HAP-1 (cell line): ENCODE data around the gene PKD1.

ENCODE experiments used
- DNase-seq, 2 experiments: peaks; one replicate each; pipeline ENCODE4 v3.0.0-alpha.2; 2016 to 2020; ENCODE audit warnings: low spot score in 2 of 2
- H3K27me3 ChIP-seq: fragments of 250-450 bp; sonication (Bioruptor Pico); 2 replicates; pipeline ENCODE4 v1.5.1; 2020; ENCODE audit warnings: low read depth, mild to moderate bottlenecking, moderate library complexity
- H3K36me3 ChIP-seq: fragments of 250-450 bp; sonication (Bioruptor Pico); replicated peaks from 2 replicates; pipeline ENCODE4 v1.5.1; 2020; ENCODE audit warnings: mild to moderate bottlenecking
- H3K4me1 ChIP-seq: fragments of 250-450 bp; sonication (Bioruptor Pico); 2 replicates; pipeline ENCODE4 v1.5.1; 2020; ENCODE audit warnings: mild to moderate bottlenecking
- H3K4me3 ChIP-seq: fragments of 250-450 bp; sonication (Bioruptor Pico); 2 replicates; pipeline ENCODE4 v1.5.1; 2020; ENCODE audit warnings: mild to moderate bottlenecking, moderate library complexity
- H3K9me3 ChIP-seq: fragments of 250-450 bp; sonication (Bioruptor Pico); 2 replicates; pipeline ENCODE4 v1.5.1; 2020; ENCODE audit warnings: mild to moderate bottlenecking, moderate library complexity
- in situ Hi-C: fragments of 300-500 bp; cut with MboI; formaldehyde crosslinking; loops from 3 replicates; pipeline ENCODE4 v1.14.3; 2020; ENCODE audit warnings: low sequenced_read_pairs, inconsistent platforms, mixed read lengths

PKD1 gene

GRCh38 chr16:2074071-2074470 is 61.6 kb downstream of the PKD1 start:
- H3K36me3 ChIP-seq: peaks cover 7% of the 10 kb centered on the region
- H3K9me3 ChIP-seq: no peaks in the 10 kb centered on the region
- no peak for DNase-seq
- no peaks in the 10 kb centered on the region for H3K4me1 ChIP-seq
- no peaks in the 10 kb centered on the region for H3K27me3 ChIP-seq
- no peak overlapping the region for H3K4me3 ChIP-seq
- in situ Hi-C loops: no loop called here

GRCh38 chr16:2072926-2073325 is 62.8 kb downstream of the PKD1 start:
- peaks cover 10% of the 10 kb centered on the region for H3K36me3 ChIP-seq
- in situ Hi-C loops: no loop called here

DNA sequence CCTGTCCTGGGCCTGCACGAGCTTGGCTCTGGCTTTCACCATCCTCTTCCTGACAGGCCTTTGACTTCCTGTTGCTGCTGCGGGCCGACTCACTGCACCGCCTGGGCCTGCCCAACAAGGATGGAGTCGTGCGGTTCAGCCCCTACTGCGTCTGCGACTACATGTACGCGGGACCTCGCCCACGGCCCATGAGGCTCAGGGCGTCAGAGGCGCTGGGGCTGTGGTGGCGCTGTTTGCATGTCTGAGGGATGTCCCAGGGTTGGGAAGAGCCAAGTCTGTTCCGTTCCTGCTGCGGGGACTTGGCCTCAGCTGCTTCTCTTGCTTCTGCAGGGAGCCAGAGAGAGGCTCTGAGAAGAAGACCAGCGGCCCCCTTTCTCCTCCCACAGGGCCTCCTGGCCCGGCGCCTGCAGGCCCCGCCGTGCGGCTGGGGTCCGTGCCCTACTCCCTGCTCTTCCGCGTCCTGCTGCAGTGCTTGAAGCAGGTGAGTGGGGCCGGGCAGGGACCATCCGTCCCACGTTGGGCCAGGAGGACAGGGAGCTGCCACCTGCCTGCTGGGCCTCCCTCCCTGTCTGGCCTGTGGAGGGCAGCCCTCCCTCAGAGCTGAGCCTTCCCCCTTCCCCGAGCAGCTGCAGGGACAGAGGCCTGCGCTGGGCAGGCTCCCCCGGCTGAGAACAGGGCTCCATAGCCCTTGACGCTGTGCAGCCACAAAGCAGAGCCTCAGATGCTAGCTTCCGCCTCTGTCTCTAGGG is 64.1 kb downstream of the PKD1 start:
- H3K4me3 ChIP-seq: no peak overlapping the region
- in situ Hi-C loops: no loop called here
- DNase-seq: no peak
- no peaks in the 10 kb centered on the region for H3K4me1 ChIP-seq
- peaks cover 10% of the 10 kb centered on the region for H3K36me3 ChIP-seq
- H3K27me3 ChIP-seq: no peaks in the 10 kb centered on the region
- no peaks in the 10 kb centered on the region for H3K9me3 ChIP-seq

More at GRCh38 chr16:2072926-2073325, 62.8 kb downstream of the PKD1 start:
- Histone ChIP-seq H3K4me1 (no peaks in the 10 kb centered on the region), H3K9me3 (no peaks in the 10 kb centered on the region), H3K27me3 (no peaks in the 10 kb centered on the region), H3K4me3 (no peak overlapping the region)
- DNase-seq: no peak

- Histone ChIP-seq H3K4me1 (no peaks in the 10 kb centered on the region), H3K9me3 (no peaks in the 10 kb centered on the region), H3K36me3 (peaks cover 16% of the 10 kb centered on the region), H3K27me3 (no peaks in the 10 kb centered on the region), H3K4me3 (no peak overlapping the region)
- in situ Hi-C loops: no loop called here
- no peak for DNase-seq
Observed at GRCh38 chr16:2070576-2071453, 64.9 kb downstream of the PKD1 start.

- in situ Hi-C loops: no loop called here
- no peaks in the 10 kb centered on the region for H3K4me1 ChIP-seq
- H3K27me3 ChIP-seq: no peaks in the 10 kb centered on the region
- H3K9me3 ChIP-seq: no peaks in the 10 kb centered on the region
- H3K4me3 ChIP-seq: no peak overlapping the region
- H3K36me3 ChIP-seq: peaks cover 22% of the 10 kb centered on the region
- DNase-seq: no peak
Observed at GRCh38 chr16:2066139-2066538, 69.6 kb downstream of the PKD1 start.

- in situ Hi-C loops: no loop called here
- no peaks in the 10 kb centered on the region for H3K27me3 ChIP-seq
- no peak for DNase-seq
- H3K9me3 ChIP-seq: no peaks in the 10 kb centered on the region
- no peak overlapping the region for H3K4me3 ChIP-seq
- no peaks in the 10 kb centered on the region for H3K4me1 ChIP-seq
- peaks cover 22% of the 10 kb centered on the region for H3K36me3 ChIP-seq
Observed at GRCh38 chr16:2064368-2064945, 71.2 kb downstream of the PKD1 start.

- Histone ChIP-seq H3K9me3 (no peaks in the 10 kb centered on the region), H3K36me3 (peaks cover 20% of the 10 kb centered on the region), H3K27me3 (no peaks in the 10 kb centered on the region), H3K4me3 (no peak overlapping the region), H3K4me1 (no peaks in the 10 kb centered on the region)
- DNase-seq: no peak
- in situ Hi-C loops: no loop called here
Observed at GRCh38 chr16:2063861-2064260, 71.8 kb downstream of the PKD1 start.

DNA sequence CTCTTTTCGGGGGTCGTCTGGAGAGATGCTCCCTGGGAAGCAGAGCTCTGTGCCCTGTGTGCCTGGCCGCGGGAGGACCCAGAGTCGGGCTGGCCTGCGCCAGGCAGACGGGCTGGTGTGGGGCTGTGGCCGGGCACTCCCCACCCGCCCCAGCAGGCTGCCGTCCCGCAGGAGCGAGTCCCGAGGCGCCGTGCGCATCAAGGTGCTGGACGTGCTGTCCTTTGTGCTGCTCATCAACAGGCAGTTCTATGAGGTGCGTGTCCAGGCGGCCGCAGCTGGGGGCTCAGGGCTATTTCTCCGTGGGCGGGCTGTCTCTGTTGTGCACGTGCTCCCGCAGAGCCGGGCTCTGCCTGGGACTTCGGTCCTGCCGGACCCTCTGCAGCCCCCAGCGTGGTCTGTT is 72.9 kb downstream of the PKD1 start:
- Histone ChIP-seq H3K27me3 (no peaks in the 10 kb centered on the region), H3K4me3 (no peak overlapping the region), H3K9me3 (no peaks in the 10 kb centered on the region), H3K36me3 (peaks cover 19% of the 10 kb centered on the region), H3K4me1 (no peaks in the 10 kb centered on the region)
- DNase-seq: no peak
- in situ Hi-C loops: no loop called here

DNA sequence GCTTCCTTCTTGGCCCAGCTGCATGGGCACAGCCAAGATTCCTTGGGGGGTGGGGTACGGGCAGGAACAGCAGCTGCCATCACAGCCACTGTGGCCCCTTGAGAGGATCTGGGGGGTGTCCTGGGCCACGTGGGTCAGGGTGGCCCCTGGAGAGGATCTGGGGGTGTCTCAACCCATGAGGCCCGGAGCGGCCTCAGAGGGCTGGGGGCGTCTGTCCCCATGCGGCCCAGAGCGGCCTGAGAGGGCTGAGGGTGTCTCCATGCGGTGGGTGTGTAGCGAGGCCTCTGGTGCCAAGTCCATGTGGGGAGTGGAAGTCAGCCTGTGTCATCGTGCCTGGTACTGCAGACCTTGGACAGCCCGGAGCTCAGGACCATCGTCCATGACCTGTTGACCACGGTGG is 74.2 kb downstream of the PKD1 start:
- Histone ChIP-seq H3K4me1 (no peaks in the 10 kb centered on the region), H3K36me3 (peaks cover 24% of the 10 kb centered on the region), H3K4me3 (no peak overlapping the region), H3K27me3 (no peaks in the 10 kb centered on the region), H3K9me3 (no peaks in the 10 kb centered on the region)
- in situ Hi-C loops: no loop called here
- DNase-seq: no peak

- in situ Hi-C loops: no loop called here
- Histone ChIP-seq H3K4me3 (no peak overlapping the region), H3K36me3 (peaks cover 20% of the 10 kb centered on the region), H3K4me1 (no peaks in the 10 kb centered on the region), H3K9me3 (no peaks in the 10 kb centered on the region), H3K27me3 (no peaks in the 10 kb centered on the region)
- no peak for DNase-seq
Observed at GRCh38 chr16:2061023-2061422, 74.7 kb downstream of the PKD1 start.

GRCh38 chr16:2060346-2060745 is 75.4 kb downstream of the PKD1 start:
- H3K4me3 ChIP-seq: no peak overlapping the region
- in situ Hi-C loops: no loop called here
- no peaks in the 10 kb centered on the region for H3K4me1 ChIP-seq
- H3K27me3 ChIP-seq: no peaks in the 10 kb centered on the region
- DNase-seq: no peak
- H3K36me3 ChIP-seq: peaks cover 14% of the 10 kb centered on the region
- H3K9me3 ChIP-seq: no peaks in the 10 kb centered on the region

- DNase-seq: no peak
- Histone ChIP-seq H3K9me3 (no peaks in the 10 kb centered on the region), H3K36me3 (peaks cover 14% of the 10 kb centered on the region), H3K27me3 (no peaks in the 10 kb centered on the region), H3K4me1 (no peaks in the 10 kb centered on the region), H3K4me3 (no peak overlapping the region)
- in situ Hi-C loops: no loop called here
Observed at GRCh38 chr16:2058872-2059271, 76.8 kb downstream of the PKD1 start.

DNA sequence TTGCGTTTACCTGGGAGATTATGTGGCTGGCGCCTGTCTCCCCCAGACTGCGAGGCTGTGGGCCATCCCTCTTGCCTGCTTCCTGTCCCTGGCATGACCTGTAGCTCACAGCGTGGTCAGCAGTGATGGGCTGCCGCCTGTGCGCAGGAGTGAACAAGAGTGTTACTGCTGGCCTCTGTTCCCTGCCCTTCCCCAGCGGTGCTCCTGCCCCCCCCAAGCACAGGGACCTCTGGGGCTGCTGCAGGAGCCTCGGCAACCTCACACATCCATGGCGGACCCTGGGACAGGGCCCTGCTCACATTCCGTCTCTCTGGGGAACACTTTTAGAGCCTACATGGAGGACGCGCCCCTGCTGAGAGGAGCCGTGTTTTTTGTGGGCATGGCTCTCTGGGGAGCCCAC is 77.3 kb downstream of the PKD1 start:
- no peak for DNase-seq
- H3K4me3 ChIP-seq: no peak overlapping the region
- in situ Hi-C loops: no loop called here
- H3K27me3 ChIP-seq: no peaks in the 10 kb centered on the region
- no peaks in the 10 kb centered on the region for H3K4me1 ChIP-seq
- no peaks in the 10 kb centered on the region for H3K9me3 ChIP-seq
- H3K36me3 ChIP-seq: peaks cover 17% of the 10 kb centered on the region

DNA sequence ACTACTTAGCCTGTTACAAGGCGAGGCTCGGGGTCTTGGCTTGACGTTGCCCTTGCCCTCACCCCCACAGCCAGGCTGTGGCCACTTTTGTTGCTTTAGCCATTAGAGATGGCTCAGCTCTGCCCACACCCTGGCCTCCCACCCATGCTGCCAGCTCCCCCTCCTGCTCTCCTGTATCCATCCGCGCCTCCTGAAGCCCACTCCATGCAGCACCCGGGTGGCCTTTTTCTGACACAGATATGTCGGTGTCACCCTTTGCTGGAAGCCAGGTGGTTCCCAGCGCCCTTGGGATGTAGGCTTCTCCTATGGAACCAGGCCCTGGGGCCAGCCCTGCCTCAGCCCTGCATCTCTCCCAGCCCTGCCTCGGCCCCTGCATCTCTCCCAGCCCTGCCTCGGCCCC is 78.3 kb downstream of the PKD1 start:
- Histone ChIP-seq H3K4me1 (no peaks in the 10 kb centered on the region), H3K4me3 (no peak overlapping the region), H3K36me3 (peaks cover 17% of the 10 kb centered on the region), H3K9me3 (no peaks in the 10 kb centered on the region), H3K27me3 (no peaks in the 10 kb centered on the region)
- no peak for DNase-seq
- in situ Hi-C loops: no loop called here
